Measurements from ENCODE around the gene SYNE3.

Gene SYNE3

GRCh38 chr14:95497561-95498011 lies 18.9 kb downstream of the SYNE3 start:
- no peak overlapping the region for H3K4me2 ChIP-seq (ENCODE audit: low read depth, low read length, poor library complexity, severe bottlenecking)
- no peaks in the 10 kb centered on the region for H3K9me2 ChIP-seq (replicated peaks; ENCODE audit: insufficient read depth, low read length)
- H3K27ac ChIP-seq (ENCODE audit: low read depth, low read length), result no peak overlapping the region
- no peak overlapping the region for H3K9ac ChIP-seq (ENCODE audit: low read length)
- no peaks in the 10 kb centered on the region for H3K9me3 ChIP-seq (ENCODE audit: insufficient read depth, low read length)
- H4K20me1 ChIP-seq (ENCODE audit: low read depth, low read length), result no peaks in the 10 kb centered on the region
- H3K36me3 ChIP-seq (ENCODE audit: low read length), result no peaks in the 10 kb centered on the region
- no peak overlapping the region for H3K4me3 ChIP-seq (ENCODE audit: insufficient read depth, low read length, poor library complexity, severe bottlenecking)
- H2AFZ ChIP-seq (ENCODE audit: low read depth, low read length, severe bottlenecking), result no peak overlapping the region
- TF ChIP-seq CTCF (IDR thresholded peaks at IDR 0.05; ENCODE audit: insufficient read depth, low read length, poor library complexity, severe bottlenecking), result no peak
- TF ChIP-seq EZH2phosphoT487 (conservative IDR thresholded peaks at IDR 0.05; ENCODE audit: low read length), result no peak
- no peaks in the 10 kb centered on the region for H3K27me3 ChIP-seq (ENCODE audit: low read length)
- H3F3A ChIP-seq (ENCODE audit: insufficient read depth), result no peaks in the 10 kb centered on the region
- no peaks in the 10 kb centered on the region for H3K79me2 ChIP-seq (ENCODE audit: insufficient read depth, low read length)

- H3K27ac ChIP-seq (ENCODE audit: low read depth, low read length), result no peak overlapping the region
Observed at GRCh38 chr14:95496690-95497259, 19.7 kb downstream of the SYNE3 start.

GRCh38 chr14:95496111-95496681 lies 20.3 kb downstream of the SYNE3 start:
- no peak overlapping the region for H3K27ac ChIP-seq (ENCODE audit: low read depth, low read length)
- no peak overlapping the region for H3K4me3 ChIP-seq (ENCODE audit: insufficient read depth, low read length, poor library complexity, severe bottlenecking)
- H3F3A ChIP-seq (ENCODE audit: insufficient read depth), result no peaks in the 10 kb centered on the region
- H3K36me3 ChIP-seq (ENCODE audit: low read length), result no peaks in the 10 kb centered on the region
- no peak overlapping the region for H3K9ac ChIP-seq (ENCODE audit: low read length)
- no peaks in the 10 kb centered on the region for H3K27me3 ChIP-seq (ENCODE audit: low read length)
- H2AFZ ChIP-seq (ENCODE audit: low read depth, low read length, severe bottlenecking), result no peak overlapping the region
- H4K20me1 ChIP-seq (ENCODE audit: low read depth, low read length), result no peaks in the 10 kb centered on the region
- H3K79me2 ChIP-seq (ENCODE audit: insufficient read depth, low read length), result no peaks in the 10 kb centered on the region
- H3K9me3 ChIP-seq (ENCODE audit: insufficient read depth, low read length), result no peaks in the 10 kb centered on the region
- no peak overlapping the region for H3K4me2 ChIP-seq (ENCODE audit: low read depth, low read length, poor library complexity, severe bottlenecking)
- TF ChIP-seq CTCF (IDR thresholded peaks at IDR 0.05; ENCODE audit: insufficient read depth, low read length, poor library complexity, severe bottlenecking), result no peak
- no peak for TF ChIP-seq EZH2phosphoT487 (conservative IDR thresholded peaks at IDR 0.05; ENCODE audit: low read length)
- H3K9me2 ChIP-seq (replicated peaks; ENCODE audit: insufficient read depth, low read length), result no peaks in the 10 kb centered on the region

More at GRCh38 chr14:95496690-95497259, 19.7 kb downstream of the SYNE3 start:
- Histone ChIP-seq H3K4me2 (ENCODE audit: low read depth, low read length, poor library complexity, severe bottlenecking) (no peak overlapping the region), H3K9me3 (ENCODE audit: insufficient read depth, low read length) (no peaks in the 10 kb centered on the region), H3F3A (ENCODE audit: insufficient read depth) (no peaks in the 10 kb centered on the region), H2AFZ (ENCODE audit: low read depth, low read length, severe bottlenecking) (no peak overlapping the region), H3K36me3 (ENCODE audit: low read length) (no peaks in the 10 kb centered on the region), H3K4me3 (ENCODE audit: insufficient read depth, low read length, poor library complexity, severe bottlenecking) (no peak overlapping the region), H4K20me1 (ENCODE audit: low read depth, low read length) (no peaks in the 10 kb centered on the region), H3K27me3 (ENCODE audit: low read length) (no peaks in the 10 kb centered on the region), H3K9ac (ENCODE audit: low read length) (no peak overlapping the region), H3K9me2 (replicated peaks; ENCODE audit: insufficient read depth, low read length) (no peaks in the 10 kb centered on the region), H3K79me2 (ENCODE audit: insufficient read depth, low read length) (no peaks in the 10 kb centered on the region)
- TF ChIP-seq CTCF (IDR thresholded peaks at IDR 0.05; ENCODE audit: insufficient read depth, low read length, poor library complexity, severe bottlenecking), result no peak
- TF ChIP-seq EZH2phosphoT487 (conservative IDR thresholded peaks at IDR 0.05; ENCODE audit: low read length), result no peak

Data from SU-DHL-6 (cell line).